HFFc6 (cell line): ENCODE data around the gene CNIH1. TPM values are rescaled to one million over a fixed set of nuclear protein-coding genes. Genes with fewer than 3 reads are reported as not detected.
A peak's percentile ranks its signal among the peaks of the same experiment; 100 is the strongest.
"Not testable (repeated sequence)": the region's sequence is repeated elsewhere in the genome, so short reads cannot be mapped to it uniquely, and the experiment has no call there.

Experiments
- DNase-seq: peaks from one replicate; pipeline ENCODE4 v3.0.0-alpha.2; 2018
- H3K27ac Mint-ChIP-seq: 2 replicates; pipeline ENCODE4 v1.8.0; 2020; ENCODE audit warnings: mild to moderate bottlenecking, mixed read lengths
- H3K27me3 Mint-ChIP-seq: 2 replicates; pipeline ENCODE4 v1.8.0; 2021; ENCODE audit warnings: mild to moderate bottlenecking, moderate library complexity, mixed read lengths; ENCODE audit not compliant: insufficient read depth
- H3K36me3 Mint-ChIP-seq: 2 replicates; pipeline ENCODE4 v1.8.0; 2021; ENCODE audit warnings: low read depth, mixed read lengths
- H3K4me1 Mint-ChIP-seq: 2 replicates; pipeline ENCODE4 v1.8.0; 2020; ENCODE audit warnings: low read depth, mixed read lengths
- H3K4me3 Mint-ChIP-seq: 2 replicates; pipeline ENCODE4 v1.8.0; 2020; ENCODE audit warnings: mild to moderate bottlenecking, moderate library complexity, mixed read lengths
- H3K9me3 Mint-ChIP-seq: 2 replicates; pipeline ENCODE4 v1.8.0; 2020; ENCODE audit warnings: mild to moderate bottlenecking, mixed read lengths
- total RNA-seq, 6 experiments: library from RNA; stranded (reverse); fragmentation: NEBNext Ultra II Directional; extraction: Animal tissue kit (Norgen Biotek cat#: 25700); gene quantifications; 2 replicates in 1 of 6; 3 replicates in 5 of 6; pipeline ENCODE4 v1.2.3, GENCODE V29; 2021
- TF ChIP-seq, protein P1 (sequence below): fragments of 200-600 bp; sonication (generic); IDR thresholded peaks from 2 replicates; pipeline ENCODE4 v1.5.0; 2021; ENCODE audit warnings: antibody characterized with exemption, mild to moderate bottlenecking

The CNIH1 gene
- total RNA-seq, 6 experiments from 2014 or later, result 158 to 212 (median 194) TPM

DNA sequence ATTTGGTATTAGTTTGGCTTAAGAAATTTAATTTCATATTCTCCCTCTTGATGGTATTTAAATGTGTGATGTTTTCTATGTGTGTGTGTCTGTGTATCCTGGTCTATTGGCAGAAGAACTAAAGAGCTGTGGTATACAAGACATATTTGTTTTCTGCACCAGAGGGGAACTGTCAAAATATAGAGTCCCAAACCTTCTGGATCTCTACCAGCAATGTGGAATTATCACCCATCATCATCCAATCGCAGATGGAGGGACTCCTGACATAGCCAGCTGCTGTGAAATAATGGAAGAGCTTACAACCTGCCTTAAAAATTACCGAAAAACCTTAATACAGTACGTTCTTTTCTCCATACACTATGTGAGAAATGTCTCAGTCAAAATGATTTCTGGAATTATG is 29.8 kb downstream of the CNIH1 start:
- no peak for DNase-seq
- Mint-ChIP-seq H3K27ac (no peak overlapping the region), H3K9me3 (no peaks in the 10 kb centered on the region), H3K4me3 (no peak overlapping the region), H3K27me3 (no peaks in the 10 kb centered on the region; the same call in 1 of the 2 replicates), H3K4me1 (no peaks in the 10 kb centered on the region), H3K36me3 (peaks cover 16% of the 10 kb centered on the region)
- TF ChIP-seq, protein P1, sequence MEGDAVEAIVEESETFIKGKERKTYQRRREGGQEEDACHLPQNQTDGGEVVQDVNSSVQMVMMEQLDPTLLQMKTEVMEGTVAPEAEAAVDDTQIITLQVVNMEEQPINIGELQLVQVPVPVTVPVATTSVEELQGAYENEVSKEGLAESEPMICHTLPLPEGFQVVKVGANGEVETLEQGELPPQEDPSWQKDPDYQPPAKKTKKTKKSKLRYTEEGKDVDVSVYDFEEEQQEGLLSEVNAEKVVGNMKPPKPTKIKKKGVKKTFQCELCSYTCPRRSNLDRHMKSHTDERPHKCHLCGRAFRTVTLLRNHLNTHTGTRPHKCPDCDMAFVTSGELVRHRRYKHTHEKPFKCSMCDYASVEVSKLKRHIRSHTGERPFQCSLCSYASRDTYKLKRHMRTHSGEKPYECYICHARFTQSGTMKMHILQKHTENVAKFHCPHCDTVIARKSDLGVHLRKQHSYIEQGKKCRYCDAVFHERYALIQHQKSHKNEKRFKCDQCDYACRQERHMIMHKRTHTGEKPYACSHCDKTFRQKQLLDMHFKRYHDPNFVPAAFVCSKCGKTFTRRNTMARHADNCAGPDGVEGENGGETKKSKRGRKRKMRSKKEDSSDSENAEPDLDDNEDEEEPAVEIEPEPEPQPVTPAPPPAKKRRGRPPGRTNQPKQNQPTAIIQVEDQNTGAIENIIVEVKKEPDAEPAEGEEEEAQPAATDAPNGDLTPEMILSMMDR, result no peak

DNA sequence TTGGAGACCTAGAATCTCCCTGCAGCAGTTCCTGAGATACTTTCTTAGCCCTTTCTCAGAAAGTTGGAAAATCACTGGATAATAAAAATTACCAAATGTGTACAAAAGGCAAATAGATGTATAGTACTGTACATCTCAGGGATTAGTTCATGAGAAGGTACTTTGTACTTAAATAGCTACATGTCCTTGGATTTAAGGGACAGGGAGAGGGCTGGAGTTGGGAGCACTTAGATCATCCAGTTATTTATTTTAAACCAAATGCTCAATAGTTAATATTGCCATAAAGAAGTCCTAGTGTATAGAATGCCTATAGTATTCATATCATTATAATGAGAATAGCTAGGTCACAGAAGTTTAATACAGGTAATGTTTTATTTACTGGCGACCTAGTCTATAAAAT is 31.0 kb downstream of the CNIH1 start:
- DNase-seq, result no peak
- peaks cover 3% of the 10 kb centered on the region; the same call in 1 of the 2 replicates for H3K9me3 Mint-ChIP-seq
- H3K27ac Mint-ChIP-seq, result no peak overlapping the region
- H3K36me3 Mint-ChIP-seq, result peaks cover 27% of the 10 kb centered on the region
- TF ChIP-seq, protein P1, result no peak
- H3K27me3 Mint-ChIP-seq, result no peaks in the 10 kb centered on the region; the same call in 1 of the 2 replicates
- H3K4me1 Mint-ChIP-seq, result peaks cover 4% of the 10 kb centered on the region
- H3K4me3 Mint-ChIP-seq, result no peak overlapping the region

DNA sequence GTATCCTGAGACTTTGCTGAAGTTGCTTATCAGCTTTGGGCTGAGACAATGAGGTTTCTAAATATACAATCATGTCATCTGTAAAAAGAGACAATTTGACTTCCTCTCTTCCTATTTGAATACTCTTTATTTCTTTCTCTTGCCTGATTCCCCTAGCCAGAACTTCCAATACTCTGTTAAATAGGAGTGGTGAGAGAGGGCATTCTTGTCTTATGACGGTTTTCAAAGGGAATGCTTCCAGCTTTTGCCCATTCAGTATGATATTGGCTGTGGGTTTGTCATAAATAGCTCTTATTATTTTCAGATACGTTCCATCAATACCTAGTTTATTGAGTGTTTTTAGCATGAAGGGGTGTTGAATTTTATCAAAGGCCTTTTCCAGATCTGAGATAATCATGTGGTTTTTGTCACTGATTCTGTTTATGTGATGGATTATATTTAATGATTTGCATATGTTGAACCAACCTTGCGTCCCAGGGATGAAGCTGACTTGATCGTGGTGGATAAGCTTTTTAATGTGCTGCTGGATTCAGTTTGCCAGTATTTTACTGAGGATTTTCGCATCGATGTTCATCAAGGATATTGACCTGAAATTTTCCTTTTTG is 37.7 kb downstream of the CNIH1 start:
- peaks cover 56% of the 10 kb centered on the region for H3K4me1 Mint-ChIP-seq
- H3K27me3 Mint-ChIP-seq, H3K9me3 Mint-ChIP-seq: not testable (repeated sequence)
- peak; percentile 54 for DNase-seq
- H3K4me3 Mint-ChIP-seq, result peak overlapping the region; percentile 74
- peaks cover 57% of the 10 kb centered on the region for H3K36me3 Mint-ChIP-seq
- H3K27ac Mint-ChIP-seq, result peak overlapping the region; percentile 80

DNA sequence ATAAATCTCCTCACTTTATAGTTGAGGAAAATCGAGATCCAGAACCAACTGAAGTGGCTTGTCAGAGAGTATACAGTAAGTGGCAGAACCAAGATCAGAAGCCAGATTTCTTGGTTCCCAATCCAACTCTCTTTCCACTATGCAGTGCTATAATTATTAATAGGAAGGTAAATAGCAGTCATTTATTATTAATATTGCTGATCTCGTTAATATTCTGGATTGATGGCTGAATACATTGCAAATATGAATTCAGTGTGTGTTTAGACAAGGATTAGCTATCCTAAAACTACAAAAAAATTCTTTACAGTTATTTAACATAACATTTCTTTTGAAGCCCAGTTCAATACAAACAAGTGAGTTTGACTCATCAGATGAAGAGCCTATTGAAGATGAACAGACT is 41.6 kb downstream of the CNIH1 start:
- H3K27me3 Mint-ChIP-seq, result no peaks in the 10 kb centered on the region; the same call in 1 of the 2 replicates
- DNase-seq, result no peak
- H3K4me1 Mint-ChIP-seq, result peaks cover 58% of the 10 kb centered on the region
- peaks cover 3% of the 10 kb centered on the region for H3K9me3 Mint-ChIP-seq
- H3K27ac Mint-ChIP-seq, result peak overlapping the region; percentile 19; the same call in 1 of the 2 replicates
- H3K36me3 Mint-ChIP-seq, result peaks cover 29% of the 10 kb centered on the region
- TF ChIP-seq, protein P1, result no peak
- H3K4me3 Mint-ChIP-seq, result peak overlapping the region; percentile 88; the same call in 1 of the 2 replicates

DNA sequence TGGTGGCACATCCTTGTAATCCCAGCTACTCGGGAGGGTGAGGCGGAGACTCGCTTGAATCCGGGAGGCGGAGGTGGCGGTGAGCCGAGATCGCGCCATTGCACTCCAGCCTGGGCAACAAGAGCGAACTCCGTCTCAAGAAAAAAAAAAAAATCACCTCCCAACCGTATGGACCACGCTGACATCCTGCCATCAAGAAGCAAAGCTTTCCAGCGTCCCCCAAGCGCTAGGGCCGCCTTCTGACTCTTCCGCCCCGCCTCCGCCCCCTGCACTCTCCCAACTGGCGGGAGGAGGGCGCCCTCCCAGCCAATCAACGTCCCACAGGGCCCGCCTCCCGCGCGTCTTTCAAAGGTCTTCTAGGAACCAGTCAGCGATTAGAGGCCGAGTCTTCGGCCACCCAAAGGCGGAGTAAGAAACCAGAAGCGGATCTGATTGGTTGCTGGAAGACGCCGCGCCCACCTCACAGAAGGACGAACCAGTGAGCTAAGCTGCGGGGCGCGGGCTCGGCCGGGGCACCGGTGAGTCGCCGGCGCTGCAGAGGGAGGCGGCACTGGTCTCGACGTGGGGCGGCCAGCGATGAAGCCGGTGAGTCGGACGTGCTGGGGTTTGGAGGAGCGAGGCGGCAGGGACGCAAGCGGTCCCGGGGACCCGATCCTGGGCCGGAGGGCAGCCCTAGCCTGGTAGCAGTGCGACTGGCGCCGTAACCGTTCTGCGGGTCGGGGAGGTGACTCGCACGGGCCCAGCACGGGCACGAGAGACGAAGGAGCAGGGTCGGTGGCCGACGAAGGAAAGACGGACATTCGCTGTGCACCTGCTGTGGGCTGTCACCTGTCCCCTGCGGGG is 44.5 kb downstream of the CNIH1 start, which contains the start of gene CDKN3:
TSS of gene CDKN3 (plus strand) at position 515 of the 843 bp plus-strand sequence. CDS start at position 577, 62 bp downstream.
- Mint-ChIP-seq H3K4me1 (peaks cover 35% of the 10 kb centered on the region), H3K36me3 (peaks cover 18% of the 10 kb centered on the region), H3K27ac (peak within 1 kb of the TSS; percentile 68), H3K4me3 (peak within 1 kb of the TSS; percentile 88), H3K27me3 (peaks cover under 1% of the 10 kb centered on the region; the same call in 1 of the 2 replicates), H3K9me3 (peaks cover 7% of the 10 kb centered on the region)
- TF ChIP-seq, protein P1, result peak; percentile 80
- peak; percentile 99 for DNase-seq

DNA sequence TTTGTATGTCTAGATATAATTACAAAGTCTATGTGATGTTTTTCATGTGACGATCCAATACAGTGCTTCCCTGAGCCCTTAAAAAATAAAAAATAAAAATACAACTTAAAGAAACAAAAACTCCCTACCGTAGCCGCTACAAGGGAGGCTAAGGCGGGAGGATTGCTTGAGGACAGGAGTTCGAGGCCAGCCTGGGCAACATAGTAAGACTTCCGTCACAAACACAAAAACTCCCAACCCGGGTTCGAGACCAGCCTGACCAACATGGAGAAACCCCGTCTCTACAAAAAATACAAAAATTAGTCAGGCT is 45.0 kb downstream of the CNIH1 start:
- DNase-seq, result no peak
- Mint-ChIP-seq H3K4me3 (peak overlapping the region; percentile 88), H3K27ac (peak overlapping the region; percentile 68), H3K27me3 (peaks cover 4% of the 10 kb centered on the region), H3K36me3 (peaks cover 15% of the 10 kb centered on the region), H3K4me1 (peaks cover 35% of the 10 kb centered on the region), H3K9me3 (peaks cover 7% of the 10 kb centered on the region)
- TF ChIP-seq, protein P1, result no peak
